BLaER1 treated with 17β-estradiol and CSF1 and Interleukin-3, amounts not matched to agents 10 nM and 100 nM (cell line): ENCODE results near the gene NEFH.
"Not testable (repeated sequence)": the region's sequence is repeated elsewhere in the genome, so short reads cannot be mapped to it uniquely, and the experiment has no call there.

Source experiments
- H3K27ac ChIP-seq, 11 experiments: shearing (Covaris generic); formaldehyde crosslinking; 2 replicates each; pipeline ENCODE4 v1.8.1; 2022
- H3K27me3 ChIP-seq, 11 experiments: shearing (Covaris generic); formaldehyde crosslinking; 2 replicates each; pipeline ENCODE4 v1.8.1; 2022
- H3K36me3 ChIP-seq, 11 experiments: shearing (Covaris generic); formaldehyde crosslinking; 2 replicates each; pipeline ENCODE4 v1.8.1; 2022
- H3K4me1 ChIP-seq, 10 experiments: shearing (Covaris generic); formaldehyde crosslinking; 2 replicates each; pipeline ENCODE4 v1.8.1; 2022
- H3K4me2 ChIP-seq, 11 experiments: shearing (Covaris generic); formaldehyde crosslinking; 2 replicates each; pipeline ENCODE4 v1.8.1; 2022
- H3K4me3 ChIP-seq, 10 experiments: shearing (Covaris generic); formaldehyde crosslinking; 2 replicates each; pipeline ENCODE4 v1.8.1; 2022
- H3K9ac ChIP-seq, 11 experiments: shearing (Covaris generic); formaldehyde crosslinking; 2 replicates each; pipeline ENCODE4 v1.8.1; 2022
- H3K9me3 ChIP-seq, 11 experiments: shearing (Covaris generic); formaldehyde crosslinking; replicated peaks in 1 of 11; 2 replicates each; pipeline ENCODE4 v1.8.1; 2022
- H4K20me1 ChIP-seq, 11 experiments: shearing (Covaris generic); formaldehyde crosslinking; 2 replicates each; pipeline ENCODE4 v1.8.1; 2022
- Cebpa-rat ChIP-seq, 11 experiments: shearing (Covaris generic); IDR thresholded peaks; 2 replicates each; pipeline ENCODE4 v1.8.1; 2022

The NEFH gene

GRCh38 chr22:29479417-29480261 lies at the start of gene NEFH:
NEFH (plus strand) TSS chr22:29480218; CDS start chr22:29480263, 45 bp downstream.
- H3K27ac ChIP-seq = no peak within 1 kb of the TSS
- peaks cover 18 to 31% (median 20%) of the 10 kb centered on the region in 11 experiments for H3K27me3 ChIP-seq
- peaks cover 25 to 40% (median 30%) of the 10 kb centered on the region in 10 experiments for H3K4me1 ChIP-seq
- no peak for TF ChIP-seq Cebpa-rat (IDR thresholded peaks at IDR 0.05)
- no peak within 1 kb of the TSS for H3K4me2 ChIP-seq
- H3K36me3 ChIP-seq = no peaks in the 10 kb centered on the region
- H3K9me3 ChIP-seq = peaks cover 0 to 14% (median 7%) of the 10 kb centered on the region in 11 experiments; a peak in 8 of 22 replicates
- H3K4me3 ChIP-seq = no peak within 1 kb of the TSS
- no peak within 1 kb of the TSS for H3K9ac ChIP-seq
- peaks cover 0 to 41% (median 9%) of the 10 kb centered on the region in 11 experiments; a peak in 9 of 22 replicates for H4K20me1 ChIP-seq

GRCh38 chr22:29431986-29432385 lies 48.0 kb upstream of the NEFH start:
- Histone ChIP-seq H3K4me1 (no peaks in the 10 kb centered on the region), H3K4me2 (no peak overlapping the region), H4K20me1 (no peaks in the 10 kb centered on the region), H3K9me3 (no peaks in the 10 kb centered on the region), H3K27ac (no peak overlapping the region), H3K27me3 (no peaks in the 10 kb centered on the region), H3K36me3 (no peaks in the 10 kb centered on the region), H3K9ac (no peak overlapping the region), H3K4me3 (no peak overlapping the region)
- TF ChIP-seq Cebpa-rat (IDR thresholded peaks at IDR 0.05) = no peak

GRCh38 chr22:29433856-29434255 lies 46.2 kb upstream of the NEFH start:
- TF ChIP-seq Cebpa-rat (IDR thresholded peaks at IDR 0.05) = no peak
- no peak overlapping the region for H3K4me3 ChIP-seq

GRCh38 chr22:29434288-29434687 lies 45.7 kb upstream of the NEFH start:
- H3K9ac ChIP-seq = no peak overlapping the region
- no peaks in the 10 kb centered on the region for H3K9me3 ChIP-seq
- no peak overlapping the region for H3K4me3 ChIP-seq
- TF ChIP-seq Cebpa-rat (IDR thresholded peaks at IDR 0.05) = no peak
- no peaks in the 10 kb centered on the region for H3K4me1 ChIP-seq
- no peaks in the 10 kb centered on the region for H4K20me1 ChIP-seq
- H3K4me2 ChIP-seq = no peak overlapping the region
- no peak overlapping the region for H3K27ac ChIP-seq
- H3K27me3 ChIP-seq = no peaks in the 10 kb centered on the region
- no peaks in the 10 kb centered on the region for H3K36me3 ChIP-seq

More at GRCh38 chr22:29433856-29434255, 46.2 kb upstream of the NEFH start:
- H3K36me3 ChIP-seq = no peaks in the 10 kb centered on the region
- H3K9ac ChIP-seq = no peak overlapping the region
- H3K27ac ChIP-seq = no peak overlapping the region
- no peaks in the 10 kb centered on the region for H3K9me3 ChIP-seq
- no peak overlapping the region for H3K4me2 ChIP-seq
- no peaks in the 10 kb centered on the region for H3K27me3 ChIP-seq
- H3K4me1 ChIP-seq = no peaks in the 10 kb centered on the region
- no peaks in the 10 kb centered on the region for H4K20me1 ChIP-seq

GRCh38 chr22:29435236-29436136 lies 44.5 kb upstream of the NEFH start:
- Histone ChIP-seq H3K9ac (no peak overlapping the region), H4K20me1 (no peaks in the 10 kb centered on the region), H3K27ac (no peak overlapping the region), H3K4me1 (no peaks in the 10 kb centered on the region), H3K4me3 (no peak overlapping the region), H3K27me3 (no peaks in the 10 kb centered on the region), H3K4me2 (no peak overlapping the region), H3K9me3 (no peaks in the 10 kb centered on the region), H3K36me3 (no peaks in the 10 kb centered on the region)
- TF ChIP-seq Cebpa-rat (IDR thresholded peaks at IDR 0.05) = no peak

- H3K4me3 ChIP-seq, H3K9me3 ChIP-seq, H3K27ac ChIP-seq, H3K4me1 ChIP-seq, H3K9ac ChIP-seq, H3K27me3 ChIP-seq, H4K20me1 ChIP-seq, H3K4me2 ChIP-seq, H3K36me3 ChIP-seq: not testable (repeated sequence)
Measured at GRCh38 chr22:29438283-29438682, 41.7 kb upstream of the NEFH start, which contains the start of gene RFPL1. RFPL1 (plus strand) TSS chr22:29438583.

- H3K9me3 ChIP-seq = no peaks in the 10 kb centered on the region
- H3K27ac ChIP-seq = no peak overlapping the region
- no peak overlapping the region for H3K4me3 ChIP-seq
- TF ChIP-seq Cebpa-rat (IDR thresholded peaks at IDR 0.05) = no peak
- H3K4me2 ChIP-seq = no peak overlapping the region
- H4K20me1 ChIP-seq = no peaks in the 10 kb centered on the region
- H3K27me3 ChIP-seq = no peaks in the 10 kb centered on the region
- H3K9ac ChIP-seq = no peak overlapping the region
- H3K4me1 ChIP-seq = no peaks in the 10 kb centered on the region
- H3K36me3 ChIP-seq = no peaks in the 10 kb centered on the region
Measured at GRCh38 chr22:29442976-29443375, 37.0 kb upstream of the NEFH start.

- no peaks in the 10 kb centered on the region for H3K9me3 ChIP-seq
- H3K4me3 ChIP-seq = no peak overlapping the region
- H3K27me3 ChIP-seq = no peaks in the 10 kb centered on the region
- no peak overlapping the region for H3K9ac ChIP-seq
- no peak overlapping the region for H3K4me2 ChIP-seq
- no peaks in the 10 kb centered on the region for H3K4me1 ChIP-seq
- no peaks in the 10 kb centered on the region for H3K36me3 ChIP-seq
- TF ChIP-seq Cebpa-rat (IDR thresholded peaks at IDR 0.05) = no peak
- no peaks in the 10 kb centered on the region for H4K20me1 ChIP-seq
- no peak overlapping the region for H3K27ac ChIP-seq
Measured at GRCh38 chr22:29443452-29443851, 36.6 kb upstream of the NEFH start.
